HG03039 (cell line): ENCODE measurements around the gene FGF11.

Source experiments
- ATAC-seq: cut with Tn5 transposase; IDR thresholded peaks from one replicate; pipeline ENCODE4 v1.9.1; 2021; ENCODE audit warnings: mild to moderate bottlenecking, moderate library complexity; ENCODE audit not compliant: unreplicated experiment

The FGF11 gene

DNA sequence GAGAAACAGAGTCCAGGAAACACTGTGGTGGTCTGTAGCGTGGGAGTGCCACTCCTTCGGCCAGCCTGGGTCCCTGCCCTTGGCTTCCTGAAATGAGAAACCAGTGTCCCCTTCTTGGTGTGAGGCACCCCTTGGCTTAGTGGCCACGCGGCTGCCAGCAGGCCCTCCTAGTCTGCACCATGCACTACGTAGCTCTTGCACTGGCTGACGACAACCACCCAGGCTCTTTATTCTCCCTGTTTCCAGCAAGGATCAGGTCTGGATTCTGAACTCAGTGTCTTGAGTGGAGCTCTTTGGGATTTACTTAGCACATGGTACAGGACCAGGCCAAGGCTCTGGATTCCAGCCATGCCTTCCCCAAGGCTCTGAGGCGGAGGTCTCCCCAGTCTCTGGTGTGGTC lies 11.8 kb upstream of the FGF11 start:
- no peak for ATAC-seq

DNA sequence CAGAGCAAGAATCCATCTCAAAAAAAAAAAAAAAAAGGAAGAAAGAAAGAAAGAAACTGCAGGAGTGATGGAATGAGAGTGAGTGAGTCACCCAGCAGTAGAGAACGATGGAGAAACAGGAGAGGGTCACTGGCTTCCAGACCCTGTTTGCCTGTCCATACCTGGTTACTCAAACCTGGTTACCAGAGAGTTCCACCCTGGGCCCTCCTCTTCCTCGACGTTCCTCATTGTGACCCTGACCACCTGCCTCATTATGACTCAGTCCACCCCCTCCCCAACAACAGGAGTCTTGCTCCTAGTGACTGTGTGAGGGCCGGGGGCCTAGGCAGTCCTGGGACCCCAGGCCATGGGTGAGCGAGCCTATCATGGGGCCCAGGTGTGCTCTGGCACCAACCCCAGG lies 10.8 kb upstream of the FGF11 start, which contains the start of gene SPEM3:
Gene SPEM3 (plus strand): TSS at position 301 of the 400 bp plus-strand sequence. CDS start 46 bp downstream, at position 347.
- ATAC-seq: no peak

DNA sequence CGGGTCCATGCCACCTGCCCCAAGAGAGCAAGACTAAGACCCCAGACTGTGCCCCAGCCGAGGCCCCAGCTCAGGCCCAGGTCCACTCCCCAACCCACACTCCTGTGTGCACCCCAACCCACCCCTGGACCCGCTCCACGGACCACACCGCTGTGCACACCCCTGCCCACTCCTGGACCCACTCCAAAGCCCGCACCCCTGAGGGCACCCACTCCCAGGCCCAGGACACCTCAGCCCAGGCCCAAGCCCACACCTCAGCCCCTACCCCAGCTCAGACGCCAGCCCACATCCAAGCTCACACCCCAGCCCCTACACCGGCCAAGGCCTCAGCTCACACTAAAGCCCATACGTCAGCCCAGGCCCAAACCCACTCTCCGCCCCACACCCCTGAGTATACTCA lies 9.6 kb upstream of the FGF11 start:
- ATAC-seq: no peak

DNA sequence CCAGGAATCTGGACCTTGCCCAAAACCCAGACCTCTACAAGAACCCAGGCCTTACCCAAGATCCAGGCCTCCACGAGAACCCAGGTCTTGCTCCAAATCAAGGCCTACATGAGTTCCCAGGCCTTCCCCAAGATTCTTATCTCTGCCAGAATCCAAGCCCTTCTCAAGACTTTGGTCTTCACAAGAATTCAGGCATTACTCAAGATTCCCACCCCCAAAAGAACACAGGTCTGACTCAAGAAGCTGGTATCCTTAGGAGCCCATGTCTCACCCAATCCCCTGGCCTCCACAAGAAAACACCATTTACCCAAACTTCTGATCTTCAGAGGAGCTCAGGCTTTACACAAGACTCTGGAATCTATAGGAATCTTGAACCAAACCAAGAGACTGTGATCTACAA lies 8.1 kb upstream of the FGF11 start:
- no peak for ATAC-seq

DNA sequence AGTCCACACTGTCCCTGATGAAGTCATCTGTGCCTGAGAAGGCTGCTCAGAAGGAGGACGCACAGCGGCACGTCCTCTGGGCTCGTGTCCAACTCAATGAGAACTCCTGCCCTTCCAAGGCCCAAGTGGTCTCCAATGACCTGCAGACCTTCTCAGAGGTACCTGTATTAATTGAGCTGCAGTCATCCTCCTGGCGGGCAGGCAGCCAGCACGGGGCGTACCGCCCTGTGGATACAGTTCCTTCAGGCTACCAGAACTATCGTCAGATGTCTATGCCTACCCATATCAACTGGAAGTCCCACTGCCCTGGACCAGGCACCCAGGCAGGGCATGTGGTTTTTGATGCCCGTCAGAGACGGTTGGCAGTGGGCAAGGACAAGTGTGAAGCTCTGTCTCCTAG lies 7.0 kb upstream of the FGF11 start:
- ATAC-seq: no peak

DNA sequence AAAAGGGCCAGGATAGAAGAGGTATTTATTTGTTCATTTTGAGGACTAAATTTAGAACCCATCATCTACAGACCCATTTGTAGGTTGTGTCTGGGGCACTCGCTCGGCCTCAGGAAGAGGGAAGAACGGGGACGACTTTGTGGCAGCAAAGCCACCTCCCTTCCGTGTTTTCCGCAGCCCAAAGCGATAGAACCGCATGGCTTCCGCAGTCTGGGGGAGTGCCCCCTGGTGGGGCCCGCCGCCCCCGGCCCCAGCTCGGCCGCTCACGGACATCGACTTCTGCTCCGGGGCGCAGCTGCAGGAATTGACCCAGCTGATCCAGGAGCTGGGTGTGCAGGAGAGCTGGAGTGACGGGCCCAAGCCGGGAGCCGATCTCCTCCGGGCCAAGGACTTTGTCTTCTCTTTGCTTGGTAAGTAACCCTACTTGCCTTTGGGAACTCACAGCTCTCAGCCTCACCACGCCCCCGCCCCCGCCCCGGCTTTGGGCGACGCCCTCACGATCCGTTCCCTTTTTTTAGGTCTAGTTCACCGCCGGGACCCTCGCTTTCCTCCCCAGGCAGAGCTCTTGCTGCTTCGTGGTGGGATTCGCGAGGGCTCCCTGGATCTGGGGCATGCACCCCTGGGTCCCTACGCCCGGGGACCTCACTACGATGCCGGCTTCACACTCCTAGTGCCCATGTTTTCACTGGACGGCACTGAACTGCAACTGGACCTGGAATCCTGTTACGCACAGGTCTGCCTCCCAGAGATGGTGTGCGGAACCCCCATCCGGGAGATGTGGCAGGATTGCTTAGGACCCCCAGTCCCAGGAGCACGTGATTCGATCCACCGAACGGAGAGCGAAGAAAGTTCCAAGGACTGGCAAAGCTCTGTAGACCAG lies 3.4 kb upstream of the FGF11 start:
- no peak for ATAC-seq

DNA sequence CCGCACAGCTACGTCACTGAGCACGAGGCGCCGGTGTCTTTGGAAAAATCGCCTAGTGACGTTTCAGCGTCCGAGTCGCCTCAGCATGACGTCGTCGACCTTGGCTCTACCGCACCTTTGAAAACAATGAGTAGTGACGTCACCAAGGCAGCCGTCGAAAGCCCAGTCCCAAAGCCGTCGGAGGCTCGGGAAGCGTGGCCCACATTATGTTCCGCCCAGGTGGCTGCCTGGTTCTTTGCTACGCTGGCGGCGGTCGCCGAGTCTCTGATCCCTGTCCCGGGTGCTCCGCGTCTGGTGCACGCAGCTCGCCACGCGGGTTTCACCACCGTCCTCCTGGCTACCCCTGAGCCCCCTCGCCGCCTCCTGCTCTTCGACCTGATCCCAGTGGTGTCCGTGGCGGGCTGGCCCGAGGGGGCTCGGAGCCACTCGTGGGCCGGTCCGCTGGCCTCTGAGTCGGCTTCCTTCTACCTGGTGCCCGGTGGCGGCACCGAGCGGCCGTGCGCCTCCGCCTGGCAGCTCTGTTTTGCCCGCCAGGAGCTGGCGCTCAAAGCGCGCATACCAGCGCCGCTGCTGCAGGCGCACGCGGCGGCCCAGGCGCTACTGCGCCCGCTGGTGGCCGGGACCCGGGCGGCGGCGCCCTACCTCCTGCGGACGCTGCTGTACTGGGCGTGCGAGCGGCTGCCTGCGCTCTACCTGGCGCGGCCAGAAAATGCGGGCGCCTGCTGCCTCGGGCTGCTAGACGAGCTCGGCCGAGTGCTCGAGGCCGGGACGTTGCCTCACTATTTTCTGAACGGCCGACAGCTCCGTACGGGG lies 2.5 kb upstream of the FGF11 start:
- ATAC-seq: no peak

DNA sequence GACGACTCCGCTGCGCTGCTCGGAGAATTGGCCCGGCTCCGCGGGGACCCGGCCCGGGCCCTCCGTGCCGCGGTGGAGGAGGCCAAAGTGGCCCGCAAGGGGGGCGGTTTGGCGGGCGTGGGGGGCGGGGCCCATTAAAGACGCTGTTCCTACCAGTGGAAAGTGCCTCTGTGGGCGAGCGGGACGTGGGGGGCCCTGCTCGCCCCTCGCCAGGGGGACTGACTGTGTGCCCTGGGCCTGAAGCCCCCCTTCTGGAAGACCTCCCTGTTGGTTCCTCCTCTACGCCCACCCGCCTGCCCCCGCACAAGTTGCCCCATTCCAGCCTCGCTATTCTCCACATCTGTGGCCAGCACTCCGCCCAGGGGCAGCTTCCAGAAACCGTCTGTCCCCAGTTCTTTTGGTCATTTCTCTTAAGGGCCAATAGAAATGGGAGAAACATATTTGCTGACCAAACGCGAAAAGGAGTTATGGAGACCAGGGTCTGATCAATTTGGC lies 1.9 kb upstream of the FGF11 start:
- ATAC-seq: no peak

DNA sequence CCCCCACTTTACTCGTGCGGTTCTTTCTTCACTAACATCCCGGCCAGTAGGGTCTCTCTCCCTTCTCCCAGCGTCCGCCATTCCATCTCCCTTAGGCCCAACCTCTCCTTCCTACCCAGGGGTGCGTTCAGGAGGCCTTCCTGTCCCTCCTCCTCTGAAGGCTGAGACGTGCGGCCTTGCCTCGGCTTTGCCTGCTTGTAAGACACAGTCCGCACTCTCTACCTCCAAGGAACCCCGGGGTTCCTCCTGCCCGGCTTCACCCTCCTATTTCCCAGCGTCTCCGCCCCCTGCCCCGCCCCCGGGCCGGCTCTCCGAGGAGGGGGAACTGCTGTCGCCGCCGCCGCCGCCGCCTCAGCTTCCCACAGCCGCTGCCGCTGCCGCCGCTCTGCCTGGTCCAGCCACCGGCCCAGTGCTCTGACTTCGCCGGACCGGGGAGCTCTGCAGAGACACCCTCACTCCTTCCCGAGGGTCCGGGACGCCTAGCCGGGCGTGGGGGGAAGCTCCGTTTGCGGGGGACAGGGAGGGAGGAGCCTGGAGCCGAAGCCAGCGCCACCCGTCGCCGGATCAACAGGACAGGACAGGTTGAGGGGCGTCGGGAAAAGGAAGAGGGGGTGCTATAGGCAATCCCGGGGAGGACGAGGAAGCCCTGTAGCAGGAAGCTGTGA lies 1.2 kb upstream of the FGF11 start:
- no peak for ATAC-seq

DNA sequence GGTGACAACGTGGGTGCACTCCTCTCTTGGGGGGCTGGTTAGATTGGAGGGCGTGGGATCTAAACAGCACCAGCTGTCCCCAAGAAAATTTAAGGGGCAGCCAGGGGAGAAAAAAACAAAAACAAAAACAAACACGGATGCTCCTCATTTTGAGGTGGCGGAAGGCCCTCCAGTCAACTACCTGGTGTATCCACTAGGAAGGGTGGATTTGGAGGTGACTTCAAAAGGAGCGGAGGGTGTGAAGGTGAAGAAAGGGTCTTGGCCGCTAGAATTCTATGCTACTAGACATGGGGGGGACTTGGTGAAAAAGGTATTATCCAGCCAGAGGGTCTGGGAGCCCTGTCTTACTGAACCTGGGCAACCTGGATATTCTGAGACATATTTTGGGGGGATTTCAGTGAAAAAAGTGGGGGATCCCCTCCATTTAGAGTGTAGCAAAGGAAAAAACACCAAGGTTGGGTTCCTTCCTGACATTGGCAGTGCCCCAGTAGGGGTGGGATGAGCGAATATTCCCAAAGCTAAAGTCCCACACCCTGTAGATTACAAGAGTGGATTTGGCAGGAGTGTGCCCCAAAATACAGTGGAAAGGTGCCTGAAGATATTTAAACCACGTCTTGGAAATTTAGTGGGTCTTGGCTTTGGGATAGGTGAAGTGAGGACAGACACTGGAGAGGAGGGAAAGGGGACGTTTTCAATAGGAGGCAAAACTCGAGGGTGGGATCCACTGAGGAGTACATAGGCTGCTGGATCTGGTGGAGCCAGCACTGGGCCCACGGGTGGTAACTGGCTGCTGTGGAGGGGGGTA lies 454 bp upstream of the FGF11 start:
- ATAC-seq: no peak

DNA sequence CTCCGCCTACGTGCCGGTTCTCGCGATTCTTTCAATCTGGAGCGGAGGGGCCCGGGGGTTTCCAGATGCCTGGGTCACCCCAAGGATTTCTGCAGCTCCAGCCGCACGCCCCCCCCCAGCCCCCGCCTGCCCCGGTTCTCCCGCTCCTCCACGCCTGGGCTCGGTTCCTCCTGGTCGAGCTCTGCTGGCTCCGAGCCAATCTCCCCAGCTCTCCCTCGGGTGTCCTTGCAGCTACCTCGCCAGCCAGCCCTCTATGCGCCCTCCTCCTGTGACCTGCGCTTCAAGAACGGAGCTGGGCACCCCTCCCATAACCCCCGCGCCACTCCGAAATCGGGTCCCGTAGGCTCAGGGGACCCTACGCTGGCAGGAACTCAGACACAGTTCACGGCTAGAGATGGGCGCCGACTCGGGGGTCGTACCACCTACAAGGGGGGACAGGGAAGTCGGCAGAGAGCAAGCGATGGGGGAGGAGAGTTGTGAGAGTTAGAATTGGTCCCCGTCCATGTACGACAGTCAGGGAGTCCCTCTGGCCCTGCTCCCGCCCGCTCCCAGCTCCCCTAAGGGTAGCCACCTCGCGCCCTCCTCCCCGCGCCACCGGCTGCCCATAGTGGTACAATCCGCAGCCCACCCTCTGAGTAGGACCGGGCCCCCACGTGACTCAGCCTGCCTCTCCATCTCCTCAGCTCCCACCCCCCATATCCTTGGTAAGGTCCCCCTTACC lies 961 bp downstream of the FGF11 start:
- no peak for ATAC-seq

DNA sequence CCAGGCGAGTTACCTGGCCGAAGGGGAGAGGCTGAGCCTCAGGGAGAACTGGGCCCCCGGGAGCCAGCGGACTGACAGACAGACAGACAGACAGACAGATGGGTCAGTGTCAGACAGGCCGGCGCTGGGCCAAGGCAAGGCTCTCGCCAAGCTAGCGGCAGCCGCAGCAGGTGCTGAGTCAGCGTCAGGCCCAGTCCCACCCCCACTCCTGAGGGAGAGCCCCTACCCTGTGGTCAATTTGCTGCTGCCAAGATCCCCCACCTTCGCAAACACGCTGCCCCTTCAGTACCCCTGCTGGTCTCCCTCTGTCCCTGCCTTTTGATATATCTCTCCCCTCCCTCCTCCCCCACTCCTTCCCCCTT lies 1.5 kb downstream of the FGF11 start:
- ATAC-seq: no peak

DNA sequence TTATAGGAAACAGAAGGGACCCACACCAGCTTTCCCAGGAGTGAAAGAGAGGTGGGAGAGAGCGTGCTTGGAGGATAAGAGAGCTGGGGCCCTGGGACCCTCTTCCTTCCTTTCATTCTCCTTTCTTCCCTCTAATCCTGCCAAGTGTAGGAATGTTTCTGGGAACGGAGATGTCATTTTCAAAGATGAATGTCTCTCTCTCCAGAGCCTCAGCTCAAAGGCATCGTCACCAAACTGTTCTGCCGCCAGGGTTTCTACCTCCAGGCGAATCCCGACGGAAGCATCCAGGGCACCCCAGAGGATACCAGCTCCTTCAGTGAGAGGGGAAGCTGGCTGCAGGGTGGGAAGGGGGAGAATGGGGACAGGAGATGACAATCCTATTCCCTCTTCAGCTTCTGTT lies 2.0 kb downstream of the FGF11 start:
- ATAC-seq: no peak

DNA sequence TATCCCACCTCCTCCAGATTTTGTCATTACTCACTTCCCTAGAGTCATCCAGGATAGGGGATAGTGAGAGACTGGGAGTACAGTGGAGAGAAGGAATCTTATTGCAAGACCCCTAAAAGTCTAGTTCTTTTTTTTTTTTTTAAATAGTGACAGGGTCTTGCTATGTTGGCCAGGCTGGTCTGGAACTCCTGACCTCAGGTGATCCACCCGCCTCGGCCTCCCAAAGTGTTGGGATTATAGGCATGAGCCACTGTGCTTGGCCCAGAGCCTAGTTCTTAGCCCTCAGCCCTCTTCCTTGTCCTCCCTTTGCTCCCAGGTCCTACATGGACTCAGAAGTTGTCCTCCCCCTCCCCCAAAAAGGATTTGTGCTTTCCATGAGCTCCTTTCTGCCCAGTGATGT lies 2.8 kb downstream of the FGF11 start:
- ATAC-seq: no peak

DNA sequence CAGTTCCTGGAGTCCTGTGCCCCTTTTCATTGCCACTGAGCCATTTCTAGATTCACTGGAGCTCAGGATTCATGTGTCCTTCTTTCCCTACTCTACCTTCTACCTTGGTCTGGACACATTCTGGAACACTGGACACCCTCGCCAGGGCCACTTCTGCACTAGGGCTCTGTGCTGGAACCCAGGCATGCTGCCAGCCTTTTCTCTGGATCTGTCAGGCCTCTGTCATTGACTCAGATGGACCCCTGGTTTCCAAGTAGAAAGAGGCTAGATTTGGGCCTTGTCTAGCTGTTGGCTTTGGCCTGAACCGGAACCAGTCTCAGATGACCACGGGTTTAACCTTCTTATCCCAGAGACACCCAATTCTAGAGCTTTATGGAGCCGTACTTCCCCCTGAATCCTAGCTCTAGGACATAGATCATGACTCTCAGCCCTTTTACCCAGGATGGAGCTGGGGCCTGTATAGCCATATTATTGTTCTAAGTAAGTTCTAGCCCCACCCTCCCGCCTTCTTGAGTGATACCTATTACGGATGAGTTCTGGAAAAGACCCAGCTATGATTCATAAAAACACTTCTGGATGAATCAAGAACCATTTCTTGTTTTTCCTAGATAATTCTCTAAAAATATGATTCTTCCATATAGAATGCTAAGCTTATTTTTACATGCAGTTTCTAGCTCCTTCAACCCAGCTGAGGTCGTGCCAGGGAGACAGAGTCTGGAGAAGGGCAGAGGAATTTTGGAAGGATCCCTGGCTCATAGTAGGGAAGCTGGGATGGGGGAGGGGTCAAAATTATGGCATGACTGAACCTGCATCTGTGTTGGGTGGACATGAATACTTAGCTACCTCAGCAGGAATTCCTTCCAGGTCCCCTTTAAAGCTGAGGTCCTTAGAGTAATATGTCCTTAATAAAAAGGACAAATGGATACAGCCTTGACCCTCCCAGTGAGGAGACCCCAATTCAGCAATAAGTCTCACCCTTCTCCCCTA lies 4.5 kb downstream of the FGF11 start:
- no peak for ATAC-seq

DNA sequence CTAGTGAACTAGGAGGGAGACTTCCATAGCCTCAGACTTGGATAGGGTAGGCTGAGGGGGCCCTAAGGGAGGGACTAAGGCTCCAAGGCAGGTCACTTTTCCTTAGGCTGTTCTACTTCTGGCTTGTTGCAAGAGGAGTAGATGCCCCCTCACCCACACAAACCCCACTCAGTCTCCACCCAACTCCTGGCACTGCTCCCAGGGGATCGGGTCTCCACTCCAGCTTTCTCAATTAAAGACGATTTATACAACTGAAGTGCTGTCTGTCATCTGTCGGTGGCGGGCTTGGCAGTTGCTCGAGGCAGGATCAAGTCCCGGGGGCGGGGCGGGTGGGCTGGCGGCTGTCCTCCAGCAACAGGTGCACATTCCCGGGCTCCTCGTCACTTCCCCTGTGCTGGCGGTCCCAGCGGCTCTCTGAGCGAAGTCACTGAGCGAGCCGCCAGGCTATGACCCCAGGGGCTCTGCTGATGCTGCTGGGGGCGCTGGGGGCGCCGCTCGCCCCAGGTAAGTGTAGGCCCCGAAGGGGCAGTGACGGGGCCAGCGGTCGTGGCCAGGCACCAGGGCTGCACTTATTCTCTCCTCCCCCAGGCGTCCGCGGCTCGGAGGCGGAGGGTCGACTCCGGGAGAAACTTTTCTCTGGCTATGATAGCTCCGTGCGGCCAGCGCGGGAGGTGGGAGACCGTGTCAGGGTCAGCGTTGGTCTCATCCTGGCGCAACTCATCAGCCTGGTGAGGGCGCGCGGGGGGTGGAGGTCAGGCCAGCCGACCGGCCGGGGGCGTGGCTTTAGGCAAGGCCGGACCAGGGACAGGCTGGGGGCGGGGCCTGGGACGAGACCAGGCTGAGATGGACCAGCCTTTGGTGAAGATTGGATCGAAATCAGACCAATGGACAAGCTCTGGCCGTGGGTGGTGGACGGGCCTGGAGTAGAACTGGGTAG lies 5.6 kb downstream of the FGF11 start, which contains the start of gene CHRNB1:
Gene CHRNB1 (plus strand): TSS at position 380 of the 937 bp plus-strand sequence. CDS start 67 bp downstream, at position 447.
- ATAC-seq: no peak

DNA sequence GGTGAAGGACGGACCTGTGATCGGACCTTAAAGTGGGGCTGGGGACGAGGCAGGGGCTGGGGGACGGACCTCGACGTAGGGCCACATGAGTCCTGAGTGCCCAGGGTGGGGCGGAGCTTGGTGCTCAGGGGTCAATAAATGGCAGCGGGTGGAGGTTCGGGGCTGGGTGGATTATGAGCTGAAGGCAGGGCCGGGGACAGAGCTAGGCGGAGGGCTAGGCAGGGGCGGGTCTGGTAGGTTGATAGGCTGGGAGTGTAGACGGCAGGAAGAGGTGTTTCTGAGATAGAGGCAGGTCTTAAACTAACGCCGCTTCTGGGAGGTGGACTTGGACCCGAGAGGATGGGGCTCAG lies 6.3 kb downstream of the FGF11 start:
- ATAC-seq: no peak

DNA sequence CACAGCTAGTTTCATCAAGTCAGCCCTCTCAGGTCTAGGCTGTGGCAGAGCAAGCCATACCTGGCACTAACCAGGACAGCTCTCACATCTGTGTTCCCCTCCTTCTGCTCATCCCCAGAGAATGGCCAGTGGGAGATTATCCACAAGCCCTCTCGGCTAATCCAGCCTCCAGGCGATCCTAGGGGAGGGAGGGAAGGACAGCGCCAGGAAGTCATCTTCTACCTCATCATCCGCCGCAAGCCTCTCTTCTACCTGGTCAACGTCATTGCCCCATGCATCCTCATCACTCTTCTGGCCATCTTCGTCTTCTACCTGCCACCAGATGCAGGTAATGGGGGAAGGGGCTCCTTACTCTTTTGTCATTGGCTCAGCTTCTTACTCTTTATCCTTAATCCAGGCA lies 9.1 kb downstream of the FGF11 start:
- ATAC-seq: no peak
